RWPE2 (cell line): ENCODE measurements around the gene WIF1.

Source experiments
- ATAC-seq: fragments of 200-7000 bp; cut with Tn5 transposase; 3 replicates; pipeline ENCODE4 v1.9.1; 2021; ENCODE audit warnings: low read depth
- DNase-seq: peaks from one replicate; pipeline ENCODE4 v3.0.0-alpha.2; 2020; ENCODE audit warnings: low spot score
- H3K27ac ChIP-seq: fragments of 450-650 bp; 2 replicates; pipeline ENCODE4 v1.5.1; 2017; ENCODE audit warnings: mild to moderate bottlenecking; ENCODE audit not compliant: poor library complexity, severe bottlenecking
- H3K27me3 ChIP-seq: fragments of 250-450 bp; sonication (Bioruptor Pico); 2 replicates; pipeline ENCODE4 v1.5.1; 2021; ENCODE audit warnings: mild to moderate bottlenecking, moderate library complexity; ENCODE audit not compliant: insufficient read depth, poor library complexity, severe bottlenecking
- H3K36me3 ChIP-seq: fragments of 250-450 bp; sonication (Bioruptor Pico); 2 replicates; pipeline ENCODE4 v1.5.1; 2020; ENCODE audit warnings: low read depth, mild to moderate bottlenecking, moderate library complexity
- H3K4me1 ChIP-seq: fragments of 250-450 bp; sonication (Bioruptor Pico); 2 replicates; pipeline ENCODE4 v1.5.1; 2021; ENCODE audit warnings: mild to moderate bottlenecking, moderate library complexity; ENCODE audit not compliant: insufficient read depth, poor library complexity, severe bottlenecking
- H3K4me3 ChIP-seq: fragments of 250-450 bp; sonication (Bioruptor Pico); 2 replicates; pipeline ENCODE4 v1.5.1; 2021; ENCODE audit warnings: mild to moderate bottlenecking, moderate library complexity; ENCODE audit not compliant: severe bottlenecking
- H3K9me3 ChIP-seq: fragments of 250-450 bp; sonication (Bioruptor Pico); 2 replicates; pipeline ENCODE4 v1.5.1; 2021; ENCODE audit warnings: mild to moderate bottlenecking, moderate library complexity; ENCODE audit not compliant: severe bottlenecking
- TF ChIP-seq, protein P1 (sequence below): fragments of 450-650 bp; IDR thresholded peaks from one replicate; pipeline ENCODE4 v1.5.1; 2017; ENCODE audit warnings: mild to moderate bottlenecking, moderate library complexity; ENCODE audit not compliant: poor library complexity, severe bottlenecking

WIF1 gene

DNA sequence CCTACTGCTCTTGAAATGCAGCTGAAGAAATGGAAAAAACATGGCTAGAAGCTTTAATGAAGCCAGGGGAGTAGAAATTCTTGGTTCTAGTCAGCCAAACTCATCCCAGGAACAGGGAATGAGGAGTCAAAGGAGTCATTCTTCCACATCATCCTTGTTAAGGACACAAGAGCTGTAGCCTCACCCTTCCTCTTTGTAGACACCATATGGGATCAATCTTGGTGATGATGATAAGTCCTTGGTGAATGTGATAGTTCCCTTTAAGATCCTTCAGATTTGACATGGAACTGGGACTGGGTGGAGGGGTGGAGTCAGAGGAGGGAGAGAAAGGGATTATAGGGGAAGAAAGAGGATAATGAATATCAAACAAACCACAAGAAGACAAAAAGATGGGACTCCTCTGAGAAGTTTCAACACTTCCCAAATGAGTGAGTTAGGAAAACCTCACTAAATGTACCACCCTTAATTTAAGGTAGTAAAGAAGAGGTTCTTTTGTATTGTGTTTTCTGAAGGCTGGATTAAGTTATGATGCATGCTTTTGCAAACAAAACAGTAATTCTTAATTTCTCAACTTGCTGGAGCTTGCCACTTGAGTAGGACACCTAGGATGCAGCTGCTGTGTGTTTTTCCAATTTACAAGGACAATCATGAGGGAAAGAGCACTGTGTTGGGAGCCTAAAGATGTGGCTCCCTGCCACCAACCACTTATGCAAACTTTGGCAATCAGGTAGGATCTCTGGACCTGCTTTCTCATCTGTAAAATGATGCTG is 104.0 kb downstream of the WIF1 start:
- no peaks in the 10 kb centered on the region for H3K9me3 ChIP-seq
- no peak; the same call in 2 of the 3 replicates for ATAC-seq
- no peak for DNase-seq
- TF ChIP-seq, protein P1, sequence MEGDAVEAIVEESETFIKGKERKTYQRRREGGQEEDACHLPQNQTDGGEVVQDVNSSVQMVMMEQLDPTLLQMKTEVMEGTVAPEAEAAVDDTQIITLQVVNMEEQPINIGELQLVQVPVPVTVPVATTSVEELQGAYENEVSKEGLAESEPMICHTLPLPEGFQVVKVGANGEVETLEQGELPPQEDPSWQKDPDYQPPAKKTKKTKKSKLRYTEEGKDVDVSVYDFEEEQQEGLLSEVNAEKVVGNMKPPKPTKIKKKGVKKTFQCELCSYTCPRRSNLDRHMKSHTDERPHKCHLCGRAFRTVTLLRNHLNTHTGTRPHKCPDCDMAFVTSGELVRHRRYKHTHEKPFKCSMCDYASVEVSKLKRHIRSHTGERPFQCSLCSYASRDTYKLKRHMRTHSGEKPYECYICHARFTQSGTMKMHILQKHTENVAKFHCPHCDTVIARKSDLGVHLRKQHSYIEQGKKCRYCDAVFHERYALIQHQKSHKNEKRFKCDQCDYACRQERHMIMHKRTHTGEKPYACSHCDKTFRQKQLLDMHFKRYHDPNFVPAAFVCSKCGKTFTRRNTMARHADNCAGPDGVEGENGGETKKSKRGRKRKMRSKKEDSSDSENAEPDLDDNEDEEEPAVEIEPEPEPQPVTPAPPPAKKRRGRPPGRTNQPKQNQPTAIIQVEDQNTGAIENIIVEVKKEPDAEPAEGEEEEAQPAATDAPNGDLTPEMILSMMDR, result no peak
- H3K4me1 ChIP-seq, result peaks cover 26% of the 10 kb centered on the region
- H3K27ac ChIP-seq, result no peak overlapping the region
- no peaks in the 10 kb centered on the region for H3K36me3 ChIP-seq
- no peak overlapping the region for H3K4me3 ChIP-seq
- no peaks in the 10 kb centered on the region for H3K27me3 ChIP-seq

DNA sequence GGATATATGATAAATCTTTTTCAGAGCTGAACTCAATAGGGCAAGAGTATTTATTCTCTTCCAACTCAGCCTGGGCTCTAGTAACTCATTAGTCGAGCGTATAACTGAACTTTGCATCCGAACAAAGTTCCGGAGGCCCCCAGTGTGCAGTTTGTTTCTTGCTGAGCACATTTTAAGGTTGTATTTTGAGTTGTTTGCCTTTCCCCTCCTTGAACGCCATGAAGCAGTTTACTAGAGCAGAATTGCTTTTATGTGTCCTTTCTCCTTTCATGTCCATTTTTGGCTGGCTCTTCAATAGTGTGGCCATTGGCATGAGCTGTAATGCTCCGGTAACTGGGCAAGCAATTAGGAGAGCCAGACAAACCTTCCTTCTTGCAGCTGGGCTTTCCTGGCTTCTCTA is 105.3 kb downstream of the WIF1 start:
- ATAC-seq (no peak), DNase-seq (no peak)
- H3K9me3 ChIP-seq, result no peaks in the 10 kb centered on the region
- TF ChIP-seq, protein P1, result no peak
- H3K27ac ChIP-seq, result no peak overlapping the region
- no peaks in the 10 kb centered on the region for H3K27me3 ChIP-seq
- H3K4me3 ChIP-seq, result no peak overlapping the region
- H3K36me3 ChIP-seq, result no peaks in the 10 kb centered on the region
- H3K4me1 ChIP-seq, result peaks cover 26% of the 10 kb centered on the region

DNA sequence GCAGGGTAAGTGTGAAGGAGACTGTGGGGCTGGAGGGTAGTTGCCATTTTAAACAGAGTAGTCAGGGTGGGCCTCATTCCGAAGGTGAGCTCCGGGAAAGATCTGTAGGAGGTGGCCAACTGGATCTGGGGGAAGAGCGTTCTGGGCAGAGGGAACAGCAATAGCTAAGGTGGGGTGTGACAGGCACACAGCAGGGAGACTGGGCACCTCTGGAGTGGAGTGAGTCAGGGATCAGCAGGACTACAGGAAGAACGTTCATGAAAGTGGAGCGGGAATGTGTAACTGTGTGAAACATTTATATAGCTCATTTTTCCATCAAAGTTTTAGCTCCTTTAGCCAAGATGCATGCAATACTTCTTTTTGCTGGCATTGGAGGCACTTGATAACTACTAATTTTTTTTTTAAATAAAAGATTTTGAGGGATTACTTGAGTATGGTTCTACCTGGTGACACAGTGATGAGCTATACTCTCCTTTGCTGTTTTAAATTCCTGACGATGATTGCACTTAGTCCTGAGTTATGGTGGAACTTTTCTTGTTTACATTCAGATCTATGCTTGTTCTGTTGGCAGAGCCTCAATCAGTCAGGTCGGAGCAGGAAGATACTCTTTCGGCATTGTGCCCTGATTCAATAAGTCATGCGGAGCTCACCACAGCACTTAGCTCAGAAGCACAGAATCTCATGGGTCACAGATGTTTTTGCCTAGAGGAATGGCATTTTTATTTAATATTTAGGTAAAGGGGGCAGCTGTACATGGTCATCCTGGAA is 106.4 kb downstream of the WIF1 start:
- ATAC-seq, result peak; percentile 87
- Histone ChIP-seq H3K36me3 (no peaks in the 10 kb centered on the region), H3K9me3 (no peaks in the 10 kb centered on the region), H3K4me3 (no peak overlapping the region), H3K27ac (peak overlapping the region; percentile 42), H3K4me1 (peaks cover 26% of the 10 kb centered on the region), H3K27me3 (no peaks in the 10 kb centered on the region)
- DNase-seq, result no peak
- TF ChIP-seq, protein P1, result no peak

DNA sequence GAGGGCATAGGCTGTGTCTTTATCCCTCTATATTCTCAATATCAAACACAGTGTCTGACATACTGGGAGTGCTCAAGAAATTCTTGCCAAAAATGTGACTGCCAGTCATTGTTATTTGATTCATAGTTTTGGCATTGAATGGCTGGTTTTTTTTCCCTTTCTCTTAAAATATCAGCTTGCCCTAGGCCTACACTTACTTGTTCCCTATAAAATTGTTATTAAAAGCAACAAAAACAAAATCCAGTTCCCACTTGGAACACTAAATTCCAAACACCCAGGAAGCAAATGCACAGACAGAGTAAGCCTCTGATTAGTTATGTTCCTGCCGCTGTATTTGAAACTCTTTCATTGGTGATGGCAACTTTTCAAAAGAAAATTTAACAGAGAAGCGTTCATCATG is 110.7 kb downstream of the WIF1 start:
- TF ChIP-seq, protein P1, result no peak
- H3K9me3 ChIP-seq, result no peaks in the 10 kb centered on the region
- 0 out of 3 replicates have a peak, but pooled peaks have one; percentile 19 for ATAC-seq
- peak overlapping the region; percentile 5 for H3K27ac ChIP-seq
- H3K4me3 ChIP-seq, result no peak overlapping the region
- no peak for DNase-seq
- H3K27me3 ChIP-seq, result no peaks in the 10 kb centered on the region
- no peaks in the 10 kb centered on the region for H3K36me3 ChIP-seq
- peaks cover 13% of the 10 kb centered on the region for H3K4me1 ChIP-seq
